ENCODE results near the gene RASGRP3.

DNA sequence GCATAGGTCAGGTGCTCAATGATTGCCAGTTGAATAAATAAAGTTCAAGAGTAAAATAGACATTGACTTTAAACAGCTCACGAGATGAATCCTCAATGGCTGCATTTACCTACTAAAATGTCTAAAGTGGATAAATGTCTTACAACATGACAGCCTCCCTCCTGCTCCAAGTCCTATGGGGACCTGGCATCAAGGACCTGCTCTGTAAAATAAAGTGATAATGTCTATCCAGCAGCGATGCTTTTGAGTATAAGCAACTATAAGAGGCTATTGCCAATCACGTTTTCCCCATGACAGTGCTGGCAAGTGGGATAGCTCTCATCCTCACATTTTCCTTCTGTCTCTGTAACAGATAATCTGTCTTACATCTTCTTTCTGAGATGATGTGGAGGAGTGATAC, 37.0 kb downstream of the RASGRP3 start:
- TF ChIP-seq, protein P1, sequence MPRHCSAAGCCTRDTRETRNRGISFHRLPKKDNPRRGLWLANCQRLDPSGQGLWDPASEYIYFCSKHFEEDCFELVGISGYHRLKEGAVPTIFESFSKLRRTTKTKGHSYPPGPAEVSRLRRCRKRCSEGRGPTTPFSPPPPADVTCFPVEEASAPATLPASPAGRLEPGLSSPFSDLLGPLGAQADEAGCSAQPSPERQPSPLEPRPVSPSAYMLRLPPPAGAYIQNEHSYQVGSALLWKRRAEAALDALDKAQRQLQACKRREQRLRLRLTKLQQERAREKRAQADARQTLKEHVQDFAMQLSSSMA (CRISPR knock-in tag; IDR thresholded peaks at IDR 0.05) = no peak
- TF ChIP-seq KAT8 (IDR thresholded peaks at IDR 0.05; ENCODE audit: low read depth) = no peak
- no peak for TF ChIP-seq PHB2 (IDR thresholded peaks at IDR 0.05; ENCODE audit: low read depth)
- no peak for TF ChIP-seq POLR2A (conservative IDR thresholded peaks at IDR 0.05)
- TF ChIP-seq ZNF121 (CRISPR knock-in tag; conservative IDR thresholded peaks at IDR 0.05) = no peak
- TF ChIP-seq RFX5 (IDR thresholded peaks at IDR 0.05; ENCODE audit: low read depth, low read length) = no peak
- TF ChIP-seq, protein P2, sequence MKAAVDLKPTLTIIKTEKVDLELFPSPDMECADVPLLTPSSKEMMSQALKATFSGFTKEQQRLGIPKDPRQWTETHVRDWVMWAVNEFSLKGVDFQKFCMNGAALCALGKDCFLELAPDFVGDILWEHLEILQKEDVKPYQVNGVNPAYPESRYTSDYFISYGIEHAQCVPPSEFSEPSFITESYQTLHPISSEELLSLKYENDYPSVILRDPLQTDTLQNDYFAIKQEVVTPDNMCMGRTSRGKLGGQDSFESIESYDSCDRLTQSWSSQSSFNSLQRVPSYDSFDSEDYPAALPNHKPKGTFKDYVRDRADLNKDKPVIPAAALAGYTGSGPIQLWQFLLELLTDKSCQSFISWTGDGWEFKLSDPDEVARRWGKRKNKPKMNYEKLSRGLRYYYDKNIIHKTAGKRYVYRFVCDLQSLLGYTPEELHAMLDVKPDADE (conservative IDR thresholded peaks at IDR 0.05; ENCODE audit: control insufficient read depth, low read depth, low read length) = no peak
- no peak for TF ChIP-seq HMGXB4 (CRISPR knock-in tag; IDR thresholded peaks at IDR 0.05)
- no peak for TF ChIP-seq MYC (IDR thresholded peaks at IDR 0.05; ENCODE audit: low read depth, low read length)
- TF ChIP-seq MYC (CRISPR knock-in tag; IDR thresholded peaks at IDR 0.05; ENCODE audit: borderline replicate concordance, low read depth) = no peak
- TF ChIP-seq TBP (optimal IDR thresholded peaks at IDR 0.05; ENCODE audit: low read depth, low read length) = no peak

Measured in K562 (cell line).